HG03097 (cell line): Measurements from ENCODE around the gene FRZB.
"Not testable (repeated sequence)": the region's sequence is repeated elsewhere in the genome, so short reads cannot be mapped to it uniquely, and the experiment has no call there.

Experiments used
- ATAC-seq: cut with Tn5 transposase; IDR thresholded peaks from one replicate; pipeline ENCODE4 v1.9.1; 2021; ENCODE audit not compliant: unreplicated experiment, low FRiP score

Gene FRZB

DNA sequence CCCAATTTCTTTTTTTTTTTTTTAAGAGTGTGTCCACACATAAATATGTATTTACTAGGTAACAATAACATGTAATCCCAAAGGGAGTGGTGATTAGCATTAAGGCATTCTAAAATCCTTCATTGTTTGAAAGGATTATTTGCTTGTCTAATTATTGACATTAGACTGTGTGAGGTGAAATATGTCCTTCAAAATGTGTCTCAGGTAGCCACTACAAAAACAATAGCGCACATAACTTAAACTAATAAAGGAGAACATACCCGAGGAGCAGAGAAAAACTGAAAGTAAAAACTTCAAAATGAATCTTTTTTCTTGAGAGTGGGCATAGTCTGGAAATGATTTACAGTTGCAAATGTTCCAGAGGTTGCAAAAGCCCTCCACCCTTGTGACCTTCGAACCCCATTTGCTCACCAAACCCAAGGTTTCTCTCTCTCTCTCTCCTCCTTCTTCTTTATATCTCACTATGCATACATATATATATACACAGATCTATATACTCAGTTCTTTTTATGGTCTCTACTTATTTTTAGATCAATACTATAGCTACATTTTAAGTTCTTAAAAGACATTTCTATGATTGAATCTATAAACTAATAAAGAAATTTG is 24.4 kb upstream of the FRZB start:
- no peak for ATAC-seq

DNA sequence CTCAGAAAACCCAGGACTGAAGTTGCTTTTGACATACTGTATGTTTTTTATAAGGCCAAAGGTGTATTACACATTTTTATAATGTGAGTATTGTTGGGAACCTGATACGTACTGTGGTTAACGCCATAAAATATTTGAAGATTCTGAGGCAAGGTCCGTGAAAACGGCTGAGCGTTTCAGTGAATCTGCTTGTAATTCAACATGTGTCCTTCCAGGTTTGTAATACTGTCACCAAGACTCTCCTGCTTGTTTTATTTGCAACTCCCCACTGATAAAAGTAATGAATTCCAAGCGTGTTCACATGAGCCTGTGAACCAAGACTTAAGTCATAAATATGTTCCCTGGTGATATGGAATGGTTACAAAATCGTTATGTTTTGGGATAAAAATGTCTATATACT is 23.9 kb upstream of the FRZB start:
- ATAC-seq: no peak

DNA sequence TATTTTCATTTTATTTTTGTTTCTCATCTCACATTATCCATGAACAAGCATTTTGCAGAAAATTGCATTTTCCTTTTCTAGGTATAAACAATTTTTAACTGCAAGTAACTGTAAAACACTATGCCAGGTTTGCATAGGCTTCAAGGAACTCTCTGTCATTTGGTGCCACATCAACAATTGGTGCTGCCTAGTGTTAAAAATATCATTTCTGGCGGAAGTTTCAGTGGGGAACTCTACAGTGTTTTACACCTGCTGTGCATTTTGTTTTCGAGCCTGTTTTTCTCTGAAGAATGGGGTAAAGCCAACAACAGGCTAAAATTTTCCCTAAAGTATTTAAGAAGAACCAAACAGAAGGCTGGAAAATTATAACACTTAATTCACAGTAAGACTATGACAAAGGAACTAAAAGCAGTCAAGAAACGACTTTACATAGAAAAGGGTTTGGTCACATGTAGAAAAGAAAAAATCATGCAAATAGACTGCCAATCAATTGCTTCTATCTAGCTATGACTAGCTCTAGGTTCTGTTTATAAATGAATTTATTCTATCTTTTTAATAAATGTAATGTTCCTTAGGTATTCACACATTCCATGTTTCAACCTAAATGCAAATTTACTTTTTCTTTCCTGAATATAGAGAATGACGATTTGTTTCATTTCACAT is 21.4 kb upstream of the FRZB start:
- no peak for ATAC-seq

DNA sequence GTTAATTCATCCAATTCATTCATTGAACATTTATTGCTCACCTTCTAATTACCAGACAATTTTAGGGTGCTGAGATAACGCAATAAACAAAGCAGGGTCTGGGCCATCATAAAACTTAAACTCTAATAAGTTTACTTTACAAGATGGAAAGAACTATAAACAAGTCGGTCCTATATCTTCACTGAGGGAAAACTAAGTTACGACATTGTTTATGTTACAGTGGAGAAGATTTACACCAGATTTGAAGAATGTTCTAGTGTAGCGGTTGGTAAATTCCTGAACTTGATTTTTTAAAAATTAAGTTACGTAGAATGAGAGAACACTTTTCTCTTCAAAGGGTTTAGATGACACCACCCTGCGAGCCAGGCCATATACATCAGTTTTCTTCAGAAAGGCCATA is 20.7 kb upstream of the FRZB start:
- ATAC-seq: no peak

DNA sequence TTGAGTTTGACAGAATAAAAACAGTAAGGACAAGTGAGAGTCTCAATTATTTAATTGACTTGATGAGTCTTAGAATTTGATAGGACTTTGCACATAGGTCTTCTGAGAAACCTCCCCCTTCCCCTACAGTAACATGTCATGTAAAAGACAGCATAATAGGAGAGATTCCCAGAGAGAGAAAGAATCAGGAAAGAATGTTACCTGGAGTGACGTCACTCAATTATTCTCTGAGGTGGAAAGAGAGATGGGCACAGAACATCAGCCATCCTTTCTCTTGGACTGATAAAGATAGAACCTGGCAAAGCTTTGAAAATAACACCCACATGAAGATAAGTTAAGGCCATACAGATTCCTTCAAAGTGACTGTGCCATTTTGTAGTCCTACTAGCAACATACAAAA is 19.3 kb upstream of the FRZB start:
- ATAC-seq: no peak

DNA sequence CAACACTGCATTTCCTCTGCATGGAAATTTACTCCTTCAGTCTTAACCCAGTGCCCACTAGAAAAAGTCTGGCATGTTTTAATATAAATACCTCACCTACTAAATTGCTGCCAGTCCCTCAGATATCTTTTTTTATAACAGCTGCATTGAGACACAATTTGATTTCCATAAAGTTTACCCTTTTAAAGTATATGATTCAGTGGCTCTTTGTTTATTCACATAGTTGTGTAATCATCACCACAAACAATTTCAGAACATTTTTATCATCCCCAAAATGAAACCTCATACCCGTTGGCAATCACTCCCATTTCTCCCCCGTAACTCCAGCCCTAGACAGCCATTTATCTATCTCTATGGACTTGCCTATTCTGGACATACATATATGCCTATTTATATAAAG is 17.0 kb upstream of the FRZB start:
- no peak for ATAC-seq

DNA sequence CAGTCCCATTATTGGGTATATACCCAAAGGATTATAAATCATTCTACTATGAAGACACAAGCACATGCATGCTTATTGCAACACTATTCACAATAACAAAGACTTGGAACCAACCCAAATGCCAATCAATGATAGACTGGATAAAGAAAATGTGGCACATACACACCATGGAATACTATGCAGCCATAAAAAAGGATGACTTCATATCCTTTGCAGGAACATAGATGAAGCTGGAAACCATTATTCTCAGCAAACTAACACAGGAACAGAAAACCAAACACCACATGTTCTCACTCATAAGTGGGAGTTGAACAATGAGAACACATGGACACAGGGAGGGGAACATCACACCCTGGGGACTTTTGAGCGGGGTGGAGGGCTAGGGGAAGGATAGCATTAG is 13.7 kb upstream of the FRZB start:
- not testable (repeated sequence) for ATAC-seq

DNA sequence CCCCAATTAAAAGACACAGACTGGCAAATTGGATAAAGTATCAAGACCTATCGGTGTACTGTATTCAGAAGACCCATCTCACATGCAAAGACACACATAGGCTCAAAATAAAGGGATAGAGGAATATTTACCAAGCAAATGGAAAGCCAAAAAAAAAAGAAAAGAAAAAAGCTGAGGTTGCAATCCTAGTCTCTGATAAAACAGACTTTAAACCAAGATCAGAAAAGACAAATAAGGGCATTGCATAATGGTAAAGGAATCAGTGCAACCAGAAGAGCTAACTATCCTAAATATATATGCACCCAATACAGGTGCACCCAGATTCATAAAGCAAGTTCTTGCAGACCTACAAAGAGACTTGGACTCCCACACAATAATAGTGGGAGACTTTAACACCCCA is 10.2 kb upstream of the FRZB start:
- not testable (repeated sequence) for ATAC-seq

DNA sequence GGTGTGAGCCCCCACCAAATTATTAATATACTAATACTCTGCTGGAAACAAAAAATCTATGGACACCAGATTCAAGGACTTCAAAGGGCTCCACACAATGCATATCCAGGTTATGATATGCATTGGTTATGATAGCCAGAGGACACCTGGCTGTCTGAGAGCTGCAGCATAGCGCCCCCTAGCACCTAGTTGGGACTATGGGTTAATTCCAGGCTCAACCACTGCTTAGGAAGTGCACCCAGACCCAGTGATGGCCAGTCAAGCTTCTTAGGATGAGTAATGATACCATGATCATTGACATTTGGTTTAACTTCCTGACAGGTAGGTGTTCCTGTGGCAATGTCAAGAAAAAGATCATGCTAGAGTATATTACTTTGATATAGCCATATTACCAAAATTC is 3.8 kb upstream of the FRZB start:
- ATAC-seq: no peak

DNA sequence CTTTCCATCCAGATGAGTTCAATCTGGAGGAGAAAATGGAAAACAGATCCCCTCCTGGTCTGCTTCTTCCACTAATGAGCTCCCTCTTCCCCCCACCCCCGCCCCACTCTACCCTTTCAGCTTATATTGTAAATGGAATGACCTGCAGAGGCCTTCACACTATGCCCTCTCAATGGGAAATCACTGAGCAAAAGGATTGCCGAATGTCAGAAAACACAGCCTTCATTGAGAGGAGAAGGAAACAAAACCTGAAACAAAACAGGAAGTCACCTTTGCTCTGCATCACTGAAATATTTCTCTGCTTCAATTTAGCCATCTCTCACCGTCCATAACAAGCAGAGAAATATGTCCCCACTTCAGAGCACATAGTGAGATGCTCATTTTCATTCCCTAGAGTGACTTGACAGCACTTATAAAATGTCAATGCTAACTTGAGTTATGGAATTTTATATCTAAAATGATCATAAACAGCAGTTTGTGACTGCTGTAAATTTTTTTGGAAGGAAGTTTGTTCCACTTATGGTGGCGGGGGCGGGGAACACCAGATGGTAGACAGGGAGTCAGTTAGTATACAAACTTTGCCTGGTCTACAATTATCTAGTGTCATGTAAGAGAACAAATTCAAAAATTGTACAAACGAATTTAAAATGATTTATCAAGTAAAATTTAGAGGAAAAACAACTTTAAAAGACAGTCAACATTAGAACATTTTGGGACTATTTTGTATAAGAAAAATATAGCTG is 1.8 kb upstream of the FRZB start:
- no peak for ATAC-seq

DNA sequence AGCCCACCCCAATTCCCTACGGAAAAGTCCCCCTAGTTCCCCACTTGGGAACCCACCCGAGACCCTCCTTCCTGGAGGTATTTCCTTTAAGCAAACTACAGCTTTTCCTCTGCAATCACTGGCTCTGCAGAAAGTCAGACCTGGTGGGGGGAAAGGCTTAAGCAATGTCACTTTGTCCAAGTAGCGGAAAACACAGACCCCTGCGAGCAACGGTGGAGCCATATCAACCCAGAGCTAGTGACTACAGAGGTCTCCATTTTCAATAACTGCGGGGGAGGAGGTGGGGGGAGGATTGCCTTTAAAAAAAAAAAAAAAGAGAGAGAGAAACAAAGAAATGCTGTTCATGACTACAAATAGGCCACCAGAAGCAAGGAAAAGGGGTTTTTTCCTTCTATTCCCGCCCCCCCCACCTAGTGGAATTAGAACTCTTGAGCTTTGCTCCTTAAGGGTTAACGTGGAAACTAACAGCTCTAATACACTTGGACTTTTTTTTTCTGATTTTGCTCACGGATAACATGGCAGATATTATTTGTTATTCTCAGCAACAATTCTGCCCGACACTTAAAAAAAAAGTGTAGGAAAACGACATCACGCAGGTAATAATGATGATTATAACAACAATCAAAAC is 1.1 kb upstream of the FRZB start:
- no peak for ATAC-seq

DNA sequence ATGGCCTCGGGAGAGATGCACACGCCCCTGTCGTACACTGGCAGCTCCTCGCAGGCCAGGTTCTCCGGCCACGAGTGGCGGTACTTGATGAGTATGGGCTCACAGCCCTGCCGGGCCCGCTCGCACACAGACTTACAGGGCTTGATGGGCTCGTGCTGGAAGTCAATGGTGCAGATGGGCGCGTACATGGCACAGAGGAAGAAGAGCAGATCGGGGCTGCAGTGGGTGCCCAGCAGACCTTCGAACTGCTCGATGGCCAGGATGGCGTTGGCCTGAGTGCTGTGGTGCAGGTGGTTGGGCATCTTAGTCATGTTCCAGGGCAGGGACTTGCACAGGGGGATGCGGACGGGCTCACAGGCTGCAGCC is 359 bp downstream of the FRZB start:
- ATAC-seq: no peak

DNA sequence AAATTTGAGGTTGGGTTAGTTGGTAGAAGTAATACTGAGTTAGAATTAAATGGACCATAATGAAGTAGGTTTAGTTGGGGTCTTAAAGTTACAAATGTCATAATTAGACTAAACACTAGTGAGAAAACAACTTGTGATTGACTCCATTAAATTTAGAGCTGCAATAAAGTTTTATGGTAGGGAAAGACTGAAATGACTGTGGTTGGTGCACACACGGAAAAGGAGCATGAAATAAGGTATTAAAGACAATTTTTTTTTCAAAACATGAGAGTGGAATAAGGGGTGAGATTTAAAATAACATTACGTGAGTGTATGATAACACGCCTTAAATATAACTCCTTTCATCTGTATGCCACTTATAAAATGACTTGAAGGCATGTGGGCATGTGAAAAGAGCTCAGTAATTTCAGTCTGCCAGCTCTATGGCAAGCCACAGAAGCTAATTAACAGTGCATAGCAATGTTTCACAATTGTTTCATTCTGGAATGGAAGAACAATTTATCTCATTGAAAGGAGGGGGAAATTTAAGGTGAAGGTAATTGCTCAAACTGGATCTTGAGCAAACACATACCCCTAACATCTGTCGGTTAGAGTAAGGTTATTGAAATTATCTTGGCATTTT is 1.4 kb downstream of the FRZB start:
- ATAC-seq: no peak

DNA sequence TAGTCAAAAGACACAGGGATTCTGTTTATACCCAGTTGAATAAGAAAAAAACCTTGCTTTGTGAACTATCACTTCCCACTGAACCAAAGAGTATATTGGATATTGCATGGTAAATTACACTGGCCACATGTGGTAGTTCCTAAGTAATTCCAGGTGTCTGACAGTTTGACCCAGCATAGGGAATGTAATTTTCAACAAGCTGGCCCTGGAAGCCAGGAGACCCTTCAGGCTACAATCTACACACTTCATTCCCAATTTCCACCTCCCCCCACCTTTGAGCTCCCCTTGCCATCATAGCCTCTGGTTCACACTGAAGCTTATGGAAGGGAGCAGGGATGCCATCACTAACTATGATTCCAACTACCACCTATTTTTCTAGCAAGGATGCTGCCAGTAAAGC is 2.8 kb downstream of the FRZB start:
- ATAC-seq: no peak

DNA sequence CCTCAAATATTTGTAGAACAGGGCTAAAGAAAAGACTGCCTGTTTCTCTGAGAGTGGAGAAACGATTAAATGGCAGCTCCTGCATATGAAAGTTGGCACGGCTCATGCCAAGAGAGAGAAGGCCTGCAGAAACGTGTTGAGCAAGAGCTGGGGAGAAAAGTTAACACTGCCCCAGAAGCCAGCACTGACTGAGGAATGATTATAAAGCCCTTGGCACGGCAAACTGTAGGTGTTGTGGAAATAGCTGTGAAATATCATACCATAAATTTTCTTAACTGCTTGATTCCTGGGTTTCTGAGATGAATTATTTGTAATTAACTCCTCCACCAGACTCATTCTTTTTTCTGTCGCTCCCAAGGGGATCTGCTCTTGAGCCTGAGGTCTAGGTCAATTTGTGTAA is 4.3 kb downstream of the FRZB start:
- no peak for ATAC-seq

DNA sequence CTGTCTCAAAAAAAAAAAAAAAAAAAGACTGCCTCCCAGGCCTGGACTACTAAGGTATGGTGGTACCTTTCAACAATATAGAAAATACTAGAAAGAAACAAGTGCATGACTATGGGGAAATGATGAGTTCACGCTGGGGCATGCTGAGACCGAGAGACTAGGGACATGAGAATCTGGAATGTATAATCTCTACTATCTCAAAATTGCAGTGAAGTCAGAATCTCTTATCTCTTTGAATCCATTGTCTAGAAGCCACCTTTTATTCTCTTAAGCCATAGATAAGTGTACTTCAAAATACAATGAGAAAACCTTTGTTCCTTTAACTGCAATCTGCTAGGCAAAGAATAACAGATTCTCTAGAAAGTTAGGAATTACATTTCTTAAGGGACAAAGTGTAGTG is 5.6 kb downstream of the FRZB start:
- no peak for ATAC-seq

DNA sequence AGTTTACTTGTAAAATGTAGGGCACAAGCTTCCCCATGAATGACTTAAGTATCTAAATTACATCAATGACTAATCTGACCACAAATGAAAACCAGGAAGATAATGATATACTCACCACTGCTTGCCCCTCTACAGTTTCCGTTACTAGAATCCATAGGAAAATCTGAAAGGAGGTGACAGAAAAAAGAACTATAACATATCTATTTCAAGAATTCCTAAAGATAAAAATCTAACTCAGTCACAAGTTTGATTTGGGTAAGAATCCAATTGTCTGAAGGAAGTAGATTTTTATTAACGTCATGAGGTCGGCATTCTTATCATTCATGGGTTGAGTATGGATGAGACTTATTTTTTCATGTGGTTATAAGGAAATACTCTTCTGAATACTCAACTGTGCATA is 7.8 kb downstream of the FRZB start:
- ATAC-seq: no peak

DNA sequence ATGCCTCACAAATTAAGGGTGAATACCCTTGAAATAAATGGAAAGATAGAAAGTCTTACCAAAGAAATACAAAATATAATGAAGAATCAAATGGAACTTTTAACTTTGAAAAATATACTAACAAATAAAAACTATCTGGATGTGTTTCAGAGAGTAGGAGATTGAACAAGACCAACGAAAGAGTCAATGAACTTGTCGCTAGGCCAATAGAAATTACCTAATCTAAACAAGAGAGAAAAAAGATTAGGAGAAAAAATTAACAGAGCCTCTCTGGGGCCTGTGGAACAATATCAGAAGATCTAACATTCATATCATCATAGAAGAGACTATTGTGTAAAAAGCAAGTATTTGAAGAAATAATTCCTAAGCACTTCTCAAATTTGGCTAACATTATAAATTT is 11.1 kb downstream of the FRZB start:
- no peak for ATAC-seq

DNA sequence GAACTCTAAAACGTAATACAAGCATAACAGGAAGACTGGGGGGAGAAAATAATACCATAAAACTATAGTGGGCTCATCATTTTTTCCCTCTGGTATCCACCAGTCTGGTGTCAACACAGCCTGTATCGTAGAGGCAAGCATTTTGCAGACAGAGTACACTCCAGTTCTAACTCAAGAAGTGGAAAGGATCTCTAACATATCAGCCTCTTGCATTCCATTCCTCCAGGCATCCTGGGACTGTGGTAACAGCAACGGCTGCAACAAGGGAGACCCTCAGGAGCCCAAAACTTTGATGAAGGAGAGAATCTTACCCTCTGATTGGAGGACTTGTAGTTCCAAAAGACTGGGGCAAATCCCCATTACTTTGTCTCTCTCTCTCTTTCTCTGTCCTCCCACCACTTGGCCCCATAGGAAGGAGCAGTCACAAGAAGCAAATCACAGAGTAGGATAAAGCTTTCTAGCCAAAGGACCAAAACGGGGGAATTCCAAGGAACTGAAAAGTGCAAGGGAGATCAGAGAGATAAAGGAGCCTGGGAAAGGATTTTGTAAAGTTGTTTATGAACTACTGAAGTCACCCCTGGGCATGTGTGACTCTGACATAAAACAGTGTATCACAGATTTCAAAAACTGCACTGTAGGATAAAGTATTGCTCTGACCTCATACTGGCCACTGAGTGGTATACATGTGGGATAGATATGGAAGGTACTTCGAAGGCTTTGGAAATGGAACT is 11.9 kb downstream of the FRZB start:
- no peak for ATAC-seq

DNA sequence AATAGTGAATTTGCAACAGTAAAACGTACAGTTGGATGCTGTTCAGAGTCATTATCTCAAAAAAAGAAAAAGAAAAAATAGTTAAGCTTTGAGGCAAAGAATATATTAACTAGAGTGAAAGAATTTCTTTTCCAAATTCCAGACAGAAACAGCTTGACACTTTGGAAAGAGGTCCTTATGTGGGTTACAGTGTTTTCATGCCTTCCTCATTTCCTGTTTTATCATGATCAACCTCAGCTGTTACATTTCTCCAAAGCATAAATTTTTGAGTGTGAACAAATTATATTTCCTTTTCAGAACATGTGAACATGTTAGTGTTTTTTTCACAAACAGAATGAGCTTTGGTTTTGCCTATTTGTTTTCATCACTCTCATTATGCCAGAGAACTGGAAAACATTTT is 13.6 kb downstream of the FRZB start:
- no peak for ATAC-seq

DNA sequence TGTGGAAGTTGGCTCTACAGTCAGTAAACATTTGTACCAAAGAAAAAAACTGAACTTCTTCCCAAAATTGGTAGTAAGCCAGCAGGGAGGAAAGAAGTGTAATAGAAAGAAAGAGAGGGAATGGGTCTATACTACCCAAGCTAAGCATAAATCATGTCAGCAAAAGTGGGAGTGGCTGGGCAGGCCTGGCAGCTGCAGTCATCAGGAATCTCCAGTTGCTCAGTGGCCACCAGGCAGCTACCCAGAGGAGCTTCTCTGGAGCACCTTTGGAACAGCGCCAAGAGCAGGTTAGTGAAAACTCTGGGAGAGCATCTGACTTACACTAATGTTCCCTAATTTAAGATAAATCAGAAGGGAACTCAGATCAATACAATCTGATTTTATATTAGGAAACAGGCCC is 14.3 kb downstream of the FRZB start:
- no peak for ATAC-seq
